CD4-positive, alpha-beta T cell treated with Interferon alpha-2 for 1 hour (primary cell): ENCODE results near the gene ARF1.

ENCODE experiments used
- DNase-seq, 2 donors: peaks; one replicate each; pipeline ENCODE4 v3.0.0-alpha.2; 2020 to 2022

Gene ARF1

DNA sequence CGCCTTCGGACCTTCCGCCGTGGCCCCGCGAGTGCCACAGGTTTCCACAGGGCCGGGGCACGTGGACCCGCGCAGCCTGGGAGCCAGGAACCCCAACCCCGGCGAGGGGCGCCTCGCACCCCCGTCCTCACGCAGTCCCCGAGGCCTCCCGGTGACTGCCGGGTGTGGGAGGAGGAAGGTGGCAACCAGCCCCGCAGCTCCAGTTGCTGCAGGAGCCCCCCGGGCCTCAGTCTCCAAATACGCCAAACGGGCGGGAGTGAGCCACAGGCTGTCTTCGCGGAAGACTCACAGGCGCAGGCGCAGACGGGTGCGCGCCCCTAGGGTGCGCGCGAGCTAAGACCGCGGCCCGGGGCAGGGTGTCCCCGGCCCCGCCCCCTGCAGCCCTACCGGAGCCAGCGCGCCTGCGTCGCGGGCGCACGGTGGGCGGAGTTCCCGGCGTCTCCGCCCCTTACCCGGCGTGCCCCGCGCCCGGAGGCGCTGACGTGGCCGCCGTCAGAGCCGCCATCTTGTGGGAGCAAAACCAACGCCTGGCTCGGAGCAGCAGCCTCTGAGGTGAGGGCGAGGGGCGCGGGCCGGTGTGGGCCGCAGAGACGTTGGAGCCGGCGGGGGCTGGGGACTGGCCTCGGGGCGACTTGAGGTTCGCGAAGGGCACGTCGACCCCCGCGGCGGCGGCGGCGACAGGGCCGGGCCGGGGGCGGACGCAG, at the start of gene ARF1:
Gene ARF1 (plus strand): TSS at position 495 of the 704 bp plus-strand sequence. CDS start 14,407 bp downstream, outside the sequence.
- peak; percentile 91 to 95 for DNase-seq

DNA sequence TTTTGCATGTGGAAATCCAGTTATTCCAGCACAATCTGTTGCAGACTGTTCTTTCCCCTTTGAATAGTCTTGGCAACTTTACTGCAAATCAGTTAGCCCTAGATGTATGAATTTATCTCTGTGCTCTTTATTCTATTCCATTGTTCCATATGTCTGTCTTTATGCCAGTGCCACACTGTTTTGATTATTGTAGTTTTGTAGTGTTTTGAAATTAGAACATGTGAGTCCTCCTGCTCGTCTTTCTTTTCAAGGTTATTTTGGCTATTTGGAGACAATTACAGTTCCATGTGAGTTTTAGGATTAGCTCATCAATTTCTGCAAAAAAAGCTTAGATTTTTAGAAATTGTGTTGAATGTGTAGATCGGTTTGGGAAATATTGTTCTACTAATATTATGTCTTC, 49.1 kb upstream of the ARF1 start:
- no peak for DNase-seq

DNA sequence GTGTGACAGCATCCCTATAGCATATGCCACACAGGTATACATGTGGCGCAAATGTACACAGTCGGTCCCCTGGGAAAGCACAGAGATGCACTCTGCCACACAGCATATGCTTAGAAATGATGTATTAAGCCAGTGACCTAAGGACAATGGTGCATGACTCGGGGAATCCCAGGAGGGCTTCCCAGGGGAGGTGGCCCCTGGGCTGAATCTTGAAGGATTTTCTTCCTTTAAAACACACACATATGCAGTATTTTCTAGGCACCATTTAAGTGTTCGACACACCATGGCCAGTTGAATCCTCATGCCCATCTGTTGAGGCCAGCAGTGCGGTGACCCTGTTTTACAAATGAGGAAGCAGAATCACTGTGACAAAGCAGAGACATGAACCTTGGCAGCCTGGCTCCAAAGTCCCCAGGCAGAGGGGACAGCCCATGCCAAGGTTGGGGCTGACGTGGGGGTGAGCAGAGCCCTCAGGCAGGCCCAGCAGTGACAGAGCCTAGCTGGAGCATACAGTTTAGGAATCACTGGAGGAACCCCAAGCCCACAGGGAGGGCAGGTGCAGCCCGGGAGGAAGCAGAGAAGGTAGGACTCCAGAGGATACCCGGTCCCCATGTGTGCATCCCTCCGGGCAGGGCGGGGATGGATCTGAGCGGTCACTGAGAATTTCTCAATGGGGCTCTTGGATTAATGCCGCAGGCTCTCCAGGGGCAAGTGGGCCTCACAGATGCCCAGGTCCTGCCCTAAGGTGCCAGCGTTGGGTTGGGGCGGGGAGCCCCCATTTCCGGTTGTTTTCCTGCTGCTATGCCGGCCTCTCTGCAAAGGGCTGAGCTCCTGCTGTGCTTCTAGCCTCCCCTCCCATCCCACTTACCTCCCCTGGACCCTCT, 47.3 kb upstream of the ARF1 start:
- no peak for DNase-seq

DNA sequence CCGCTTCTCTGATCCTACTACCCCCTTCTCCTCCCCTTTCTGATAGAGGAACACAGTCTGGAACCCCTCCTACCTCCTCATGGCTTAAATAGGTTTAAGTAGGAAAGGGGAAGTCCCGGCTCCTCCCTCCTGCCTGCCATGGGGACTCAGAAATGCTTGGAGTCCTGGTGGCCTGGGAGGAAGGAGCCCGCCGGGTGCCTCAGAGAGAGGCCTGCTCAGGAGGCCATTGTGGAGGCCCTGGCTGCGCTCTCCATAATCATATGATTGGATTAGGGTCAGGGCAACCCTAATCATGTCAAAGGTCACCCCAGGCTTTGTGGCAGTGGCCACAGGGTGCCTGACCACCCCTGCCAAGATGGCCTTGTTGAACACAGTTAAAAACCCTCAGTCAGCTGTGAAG, 46.7 kb upstream of the ARF1 start:
- DNase-seq = no peak

DNA sequence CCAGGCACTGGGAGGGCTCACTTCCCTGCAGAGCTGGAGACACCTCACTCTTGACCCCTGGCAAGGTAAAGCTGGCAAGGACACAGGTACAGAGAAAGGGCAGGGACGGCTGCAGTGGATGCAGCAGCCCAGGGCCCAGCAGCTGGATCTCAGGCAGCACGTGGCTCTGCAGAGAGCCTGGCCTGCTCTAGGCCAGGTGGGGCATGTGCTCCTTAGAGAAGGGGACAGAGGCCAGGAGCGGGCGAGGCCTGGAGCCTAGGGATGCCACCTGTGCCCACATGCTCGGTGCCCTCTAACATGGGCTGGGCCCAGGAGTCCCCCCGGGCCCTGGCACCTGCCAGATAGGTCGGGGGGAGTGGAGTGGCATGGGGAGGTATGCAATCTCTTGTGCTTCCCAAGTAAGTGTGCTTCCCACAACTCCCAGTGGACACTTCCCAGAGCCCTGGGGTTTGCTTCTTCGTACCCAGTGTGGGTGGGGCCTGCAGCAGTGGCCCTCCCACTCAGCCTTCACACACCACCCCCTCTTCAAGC, 45.7 kb upstream of the ARF1 start:
- DNase-seq = no peak

DNA sequence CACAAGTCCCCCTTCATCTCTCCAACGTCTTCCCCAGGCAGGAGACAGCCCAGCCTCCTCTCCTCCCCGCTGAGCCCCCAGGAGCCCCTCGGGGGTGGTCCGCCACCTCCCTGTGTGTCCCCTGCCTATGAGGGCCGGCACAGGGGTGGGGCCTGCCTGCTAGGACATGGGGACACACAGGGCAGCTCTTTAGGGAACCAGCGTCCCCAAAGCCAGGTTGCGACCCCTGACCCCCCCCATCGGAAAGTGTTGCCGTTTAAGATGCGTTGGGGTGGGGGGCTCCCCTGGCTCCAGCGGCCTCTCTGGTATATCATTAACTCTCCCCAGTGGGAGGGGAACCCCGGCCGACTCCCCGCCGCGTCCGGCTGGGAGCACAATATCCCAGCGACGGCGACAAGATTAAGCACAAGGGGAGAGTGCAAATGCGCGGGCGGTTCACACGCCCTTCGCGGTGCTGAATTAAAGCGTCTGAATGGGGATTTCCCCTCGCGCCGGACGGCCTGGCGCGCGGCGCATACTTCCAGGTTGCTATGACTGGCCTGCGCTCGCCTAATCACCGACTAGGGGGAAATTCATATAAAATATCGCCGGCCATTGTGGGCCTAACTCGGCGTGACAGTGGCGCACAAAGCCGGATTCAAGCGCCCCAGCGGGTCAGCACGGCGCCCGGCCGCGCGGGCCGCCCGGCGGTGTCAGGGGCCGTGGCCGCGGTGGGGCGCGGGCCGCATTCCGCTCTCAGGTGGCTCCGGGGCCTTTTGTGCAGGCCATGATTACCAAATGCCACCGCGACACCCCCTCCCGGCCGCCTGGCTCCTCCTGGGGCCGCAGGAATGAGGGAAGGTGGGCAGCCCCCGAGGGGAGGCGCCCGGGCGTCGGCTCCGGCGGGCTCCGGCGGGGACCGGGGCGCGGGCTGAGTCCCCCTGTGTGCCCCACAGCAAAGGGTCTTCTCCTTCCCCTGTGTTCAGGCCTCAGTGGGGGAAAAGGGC, 44.8 kb upstream of the ARF1 start:
- peak in 1 of 2 donors; percentile 8 for DNase-seq

DNA sequence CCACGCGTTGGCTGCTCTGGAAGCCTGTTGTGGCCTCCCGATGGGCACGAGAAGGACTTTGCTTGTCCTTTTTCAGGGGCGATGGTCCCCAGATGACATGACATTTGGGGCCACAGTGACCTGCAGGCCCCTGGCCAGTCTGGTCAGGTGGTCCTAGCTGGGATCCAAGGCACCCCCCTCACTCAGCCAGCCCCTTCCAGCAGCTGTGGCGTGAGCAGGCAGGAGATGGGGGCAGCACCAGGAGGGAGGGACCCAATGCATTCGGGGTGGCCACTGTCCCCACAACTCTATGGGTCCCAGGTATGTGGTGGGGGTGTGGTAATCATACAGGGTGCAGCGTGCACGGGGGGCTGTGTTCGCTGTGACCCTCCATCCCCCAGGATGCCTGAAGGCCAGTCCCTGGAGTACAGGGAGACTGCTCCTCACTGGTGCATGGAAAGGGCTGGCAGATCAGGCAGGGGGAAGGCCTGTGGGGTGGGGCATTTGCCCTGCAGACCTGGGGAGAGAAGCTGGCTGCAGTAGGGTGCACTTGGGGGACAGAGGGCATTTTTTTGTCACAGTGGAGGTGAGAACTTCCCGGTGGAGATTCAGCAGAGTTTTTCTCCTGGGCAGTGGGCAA, 44.0 kb upstream of the ARF1 start:
- no peak for DNase-seq

DNA sequence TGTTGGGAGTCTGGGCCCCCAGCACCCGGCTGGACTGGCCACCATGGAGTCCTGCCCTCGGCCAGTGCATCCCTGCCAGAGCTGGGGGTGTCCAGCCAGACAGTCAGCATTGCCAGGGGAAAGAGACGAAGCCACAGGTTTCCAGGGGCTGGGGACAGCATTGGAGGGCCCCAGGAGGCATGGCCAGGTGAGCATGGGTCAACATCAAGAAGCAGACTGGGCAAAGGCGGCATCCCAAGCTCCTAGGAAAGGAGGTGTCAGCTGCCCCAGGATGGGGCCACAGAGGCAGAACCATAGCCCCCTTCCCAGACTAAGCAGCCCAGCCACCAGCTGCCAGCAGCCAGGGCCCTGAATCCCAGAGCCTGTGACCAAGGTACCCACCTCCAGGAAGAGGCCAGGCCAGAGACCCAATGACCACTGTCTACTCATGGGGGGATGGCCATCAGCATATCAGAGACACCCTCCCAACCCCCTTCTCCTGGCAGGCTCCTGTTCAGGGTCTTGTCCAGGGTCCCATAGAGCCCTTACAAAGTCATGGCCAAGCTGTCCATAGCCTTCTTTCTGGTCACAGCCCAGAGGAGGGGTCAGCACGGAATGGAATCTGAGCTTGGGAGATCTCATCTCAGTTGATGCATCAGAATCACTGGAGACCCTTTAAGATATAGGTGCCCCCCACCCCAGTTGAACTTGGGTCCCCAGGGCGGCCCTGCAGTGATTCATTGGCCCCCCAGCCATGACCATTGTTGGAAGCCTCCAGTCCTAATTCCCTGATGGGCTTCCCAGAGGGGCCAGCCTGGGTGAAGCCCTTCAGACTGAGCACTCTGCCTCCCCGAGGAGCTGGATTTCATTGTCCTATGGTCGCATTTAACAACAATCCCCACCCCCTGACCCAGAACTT, 43.3 kb upstream of the ARF1 start:
- no peak for DNase-seq

DNA sequence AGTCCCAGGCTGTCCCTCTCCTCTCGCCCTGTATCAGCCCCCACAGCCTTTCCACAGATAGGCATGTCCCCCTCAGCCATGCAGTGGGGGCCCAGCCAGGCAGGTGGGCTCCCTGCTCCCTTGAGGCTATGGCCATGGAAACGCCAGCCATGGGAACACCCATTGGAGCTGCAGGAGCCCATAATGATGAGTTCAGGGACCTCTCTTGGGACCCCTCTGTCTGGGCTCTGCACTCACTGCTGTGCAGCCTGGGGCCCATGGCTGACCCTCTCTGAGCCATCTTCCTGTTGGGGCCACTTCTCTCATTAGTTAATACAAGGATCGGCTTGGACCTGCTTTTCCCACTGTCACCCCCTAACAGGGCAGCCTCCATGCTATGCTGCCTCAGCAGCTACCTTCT, 42.5 kb upstream of the ARF1 start:
- DNase-seq = no peak

DNA sequence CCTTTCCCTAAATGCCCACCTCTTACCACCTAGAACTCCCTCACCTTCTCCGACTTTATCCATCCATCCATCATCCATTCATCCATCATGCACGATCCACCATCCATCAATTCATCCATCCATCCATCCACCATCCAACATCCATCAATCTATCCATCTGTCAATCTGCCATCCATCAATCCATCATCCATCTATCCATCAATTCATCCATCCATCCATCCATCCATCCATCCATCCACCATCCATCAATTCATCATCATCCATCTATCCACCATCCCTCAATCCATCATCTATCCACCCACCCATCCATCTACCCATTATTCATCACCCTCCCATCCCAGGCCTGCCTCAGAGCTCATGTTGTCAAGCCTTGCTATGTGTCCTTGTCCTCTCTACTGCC, 41.2 kb upstream of the ARF1 start:
- DNase-seq = no peak

DNA sequence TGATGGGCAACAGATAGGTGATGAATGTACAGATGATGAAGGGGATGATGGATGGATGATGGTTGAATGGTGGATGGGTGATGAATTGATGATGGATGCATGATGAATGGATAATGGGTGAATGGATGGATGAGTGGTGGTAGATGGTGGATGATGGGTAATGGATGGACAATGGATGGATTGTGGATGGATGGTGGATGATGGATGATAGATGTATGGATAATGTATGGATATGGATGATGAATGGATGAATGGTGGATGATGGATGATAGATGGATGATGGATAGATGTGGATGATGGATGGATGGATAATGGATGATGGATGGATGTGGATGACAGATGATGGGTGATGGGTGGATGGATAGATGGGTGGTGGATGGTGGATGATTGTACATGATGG, 40.0 kb upstream of the ARF1 start:
- no peak for DNase-seq

DNA sequence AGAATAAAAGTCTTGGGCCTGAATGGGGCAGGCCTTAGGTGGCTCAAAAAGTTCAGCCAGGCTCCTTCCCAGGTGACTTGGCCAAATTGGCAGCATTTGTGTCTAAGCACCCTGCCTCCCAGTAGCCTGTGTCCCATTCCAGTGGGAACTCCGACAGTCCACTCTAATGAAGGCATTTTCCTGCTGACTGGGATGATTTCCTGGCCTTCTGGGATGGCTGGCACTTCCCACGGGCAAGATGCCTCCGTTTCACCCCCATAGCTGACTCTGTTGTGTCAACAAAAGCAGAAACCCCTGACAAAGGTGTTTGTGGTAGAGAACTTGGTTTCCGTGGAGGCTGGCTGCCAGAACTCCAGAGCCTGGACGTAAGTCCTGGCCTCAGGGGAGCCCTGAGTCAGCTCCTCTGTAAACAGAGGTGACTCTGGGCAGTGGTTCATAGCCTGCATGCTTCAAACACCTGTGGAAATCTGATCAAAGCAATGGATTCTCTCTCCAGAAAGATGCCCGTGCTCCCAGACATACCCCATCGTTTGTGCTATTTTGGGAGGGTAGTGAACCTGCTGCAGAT, 39.1 kb upstream of the ARF1 start:
- DNase-seq = no peak

DNA sequence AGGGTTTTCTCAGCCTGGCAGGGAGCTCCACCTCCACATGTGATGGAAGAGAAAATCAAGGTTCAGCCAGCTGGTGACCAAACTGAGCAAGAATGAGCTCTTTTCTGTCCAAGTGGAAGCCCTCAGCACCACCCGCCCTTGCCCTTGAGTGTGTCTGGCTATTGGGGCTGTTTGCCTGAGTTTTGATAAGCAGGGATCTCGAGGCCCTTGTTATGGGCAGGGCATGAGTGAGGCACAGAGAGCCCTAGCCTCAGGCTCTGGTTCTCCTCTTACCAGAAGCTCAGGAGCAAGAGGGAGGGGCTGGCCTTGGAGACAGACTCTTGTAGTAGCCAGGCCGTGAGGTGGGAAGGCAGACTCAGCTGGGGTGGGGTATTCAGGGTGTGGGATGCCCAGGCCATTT, 37.5 kb upstream of the ARF1 start:
- no peak for DNase-seq

DNA sequence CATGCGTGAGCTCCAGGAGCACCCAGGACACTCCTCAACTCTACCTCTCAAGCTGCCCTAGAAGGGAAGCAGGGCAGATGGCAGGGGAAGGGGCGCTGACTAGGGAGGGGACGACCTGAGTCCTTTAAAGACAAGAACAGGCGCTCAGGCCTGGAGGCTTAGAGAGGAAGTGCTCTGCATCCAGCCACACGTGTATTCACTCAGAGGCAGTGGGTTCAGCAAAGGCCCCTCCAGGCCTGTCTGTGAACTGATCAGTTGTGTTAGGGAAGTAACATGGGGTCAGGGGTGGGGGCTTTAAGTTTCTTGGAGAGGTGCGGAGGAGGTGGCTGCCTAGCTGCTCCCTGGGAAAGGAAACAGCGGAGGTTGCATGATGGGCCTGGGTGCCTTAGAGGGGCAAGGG, 37.1 kb upstream of the ARF1 start:
- DNase-seq = no peak

DNA sequence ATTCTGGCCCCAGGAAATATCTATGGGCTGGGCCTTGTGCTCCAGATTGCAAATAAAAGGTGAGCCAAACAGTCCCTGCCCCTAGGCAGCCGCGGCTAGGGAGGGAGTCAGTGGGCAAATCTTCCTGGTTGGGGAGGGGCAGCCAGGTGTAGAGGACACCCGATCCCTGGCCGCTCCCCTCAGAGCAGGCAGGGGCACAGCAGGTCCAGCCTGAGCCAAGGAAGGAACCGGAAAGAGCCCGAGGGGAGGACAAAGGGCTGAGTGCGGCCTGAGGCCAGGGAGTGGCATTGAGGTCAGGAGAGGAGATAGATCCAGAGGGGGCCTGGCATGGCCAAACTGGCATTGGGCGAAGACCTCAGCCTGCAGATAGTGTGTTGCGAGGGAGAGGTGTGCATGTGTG, 36.6 kb upstream of the ARF1 start:
- DNase-seq = no peak

DNA sequence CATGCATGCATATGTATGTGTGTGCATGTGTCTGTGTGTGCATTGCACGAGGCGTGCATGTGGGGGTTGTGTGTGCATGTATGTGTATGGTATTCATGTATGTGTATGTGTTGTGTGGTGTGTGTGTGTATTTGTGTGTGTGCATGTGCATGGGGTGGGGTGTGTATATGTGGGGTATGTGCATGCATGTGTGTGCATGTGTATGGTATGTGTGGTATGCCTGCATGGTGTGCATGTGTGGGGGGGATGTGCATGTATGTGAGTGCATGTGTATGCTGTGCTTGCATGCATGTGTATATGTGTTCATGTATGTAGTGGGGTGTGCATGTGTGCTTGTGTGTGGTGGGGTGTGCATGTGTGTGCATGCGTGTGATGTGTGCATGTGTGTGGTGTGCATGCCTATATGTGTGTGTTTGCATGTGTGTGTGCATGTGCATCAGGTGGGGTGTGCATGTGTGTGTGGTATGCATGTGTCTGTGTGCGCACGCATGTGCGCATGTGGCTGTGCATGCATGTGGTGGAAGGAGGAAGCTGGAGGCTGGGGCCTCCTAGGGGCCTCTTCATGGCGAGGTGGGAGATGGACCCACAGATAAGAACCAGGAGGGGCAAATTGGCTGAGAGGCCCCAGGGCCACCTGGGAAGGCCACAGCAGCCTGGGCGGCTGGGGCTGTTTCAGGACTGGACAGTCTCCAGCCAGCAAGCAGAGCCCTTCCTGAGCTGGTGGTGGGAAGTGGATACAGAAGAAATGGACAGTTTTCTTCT, 35.9 kb upstream of the ARF1 start:
- DNase-seq = no peak

DNA sequence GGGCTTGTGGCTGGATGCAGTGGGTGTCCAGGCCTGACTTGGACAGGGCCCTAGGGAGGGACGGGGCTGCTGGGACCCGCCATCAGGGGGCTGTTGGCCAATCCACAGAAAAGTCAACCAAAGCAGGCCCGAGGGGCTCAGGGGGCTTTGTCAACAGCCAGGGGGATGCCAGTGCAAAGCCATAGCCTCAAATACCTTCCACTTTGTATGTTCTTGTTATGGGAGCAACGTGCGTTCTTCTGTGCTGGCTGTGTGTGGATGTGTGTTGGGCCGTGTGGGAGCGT, 35.4 kb upstream of the ARF1 start:
- DNase-seq = no peak

DNA sequence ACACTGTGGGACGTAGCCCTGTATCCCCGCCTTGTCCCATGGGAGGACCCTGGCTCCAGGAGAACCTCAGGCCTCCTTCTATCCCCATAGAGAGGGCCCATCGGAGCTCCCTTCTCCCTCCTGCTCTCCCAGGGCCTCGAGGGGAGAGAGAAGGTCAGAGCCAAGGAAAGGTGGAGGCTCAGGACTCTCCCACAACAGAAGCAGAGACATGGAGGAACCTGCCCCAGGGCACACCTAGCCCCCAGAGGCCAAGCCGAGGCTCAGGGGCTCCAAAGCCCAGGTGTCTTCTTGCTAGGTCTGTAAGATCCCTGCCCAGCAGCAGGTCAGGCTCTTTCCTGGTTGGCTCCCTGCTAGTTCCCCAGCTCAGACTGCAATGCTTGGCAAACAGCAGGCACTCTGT, 34.4 kb upstream of the ARF1 start:
- no peak for DNase-seq

DNA sequence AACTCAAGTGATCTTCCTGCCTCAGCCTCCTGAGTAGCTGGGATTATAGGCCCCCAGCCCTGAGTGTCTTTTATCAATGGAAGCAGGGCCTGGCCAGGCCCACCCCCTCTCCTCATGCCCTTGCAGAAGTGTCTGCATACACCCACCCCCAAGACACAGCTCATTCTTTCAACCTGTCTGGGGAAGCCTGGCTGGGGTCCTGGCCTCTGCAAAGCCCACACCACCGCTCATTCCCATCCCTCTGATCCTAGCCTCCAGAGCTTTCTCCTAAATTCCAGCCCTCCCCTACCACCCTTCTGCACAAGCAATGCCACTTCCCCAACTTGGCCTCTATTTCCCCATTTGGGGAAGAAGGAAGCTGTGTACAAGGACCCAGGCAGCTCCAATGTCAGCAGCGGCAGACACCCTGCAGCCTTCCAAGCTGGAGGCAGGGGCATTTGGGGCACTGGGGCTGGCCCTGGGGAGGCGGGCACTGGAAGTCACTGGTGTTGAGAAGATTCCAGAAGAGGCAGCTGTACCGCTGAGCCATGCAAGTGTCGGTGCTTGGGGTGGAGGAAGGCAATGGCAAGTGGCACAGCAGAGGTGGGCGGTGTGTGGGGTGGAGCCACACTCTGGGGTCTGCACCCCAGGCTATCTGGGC, 33.7 kb upstream of the ARF1 start:
- DNase-seq = no peak
